Erythroblast (primary cell): ENCODE results near the gene ADGRG3.

Experiments used
- GATA1 ChIP-seq: IDR thresholded peaks from 2 replicates; pipeline ENCODE4 v1.6.1; 2011; ENCODE audit warnings: low read depth, mild to moderate bottlenecking, control low read depth, low read length, moderate library complexity
- POLR2A ChIP-seq: IDR thresholded peaks from 2 replicates; pipeline ENCODE4 v1.6.1; 2011; ENCODE audit warnings: mild to moderate bottlenecking, low read length

DNA sequence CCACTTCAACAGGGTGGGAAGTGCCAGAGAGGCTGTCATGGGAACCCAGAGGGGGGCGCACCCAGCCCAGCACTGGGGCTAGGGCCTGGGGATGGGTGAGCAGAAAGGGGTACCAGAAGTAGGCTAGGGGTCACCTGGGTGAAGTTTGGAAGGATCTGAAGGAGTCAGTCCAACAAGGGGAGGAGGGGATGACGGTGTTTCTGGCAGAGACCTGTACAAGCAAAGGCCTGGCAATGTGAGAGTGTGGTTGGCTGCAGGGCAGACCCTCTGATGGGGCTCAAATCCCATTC, 54.0 kb downstream of the ADGRG3 start:
- TF ChIP-seq POLR2A (no peak), GATA1 (no peak)
